Uterus (tissue), 4 donors: ENCODE measurements around the gene PRSS56. TPM values are rescaled to one million over a fixed set of nuclear protein-coding genes. Genes with fewer than 3 reads are reported as not detected.
A peak's percentile ranks its signal among the peaks of the same experiment; 100 is the strongest.

ENCODE experiments used
- DNase-seq, 2 donors: peaks; one replicate each; pipeline ENCODE4 v3.0.0-alpha.2; 2019 to 2020
- H3K27ac ChIP-seq, 2 donors: fragments of 200-600 bp; sonication (generic); 1 replicate in 1 of 2; 2 replicates in 1 of 2; pipeline ENCODE4 v1.5.1; 2016 to 2018
- H3K27me3 ChIP-seq, 2 donors: fragments of 200-600 bp; sonication (generic); one replicate each; pipeline ENCODE4 v1.5.1; 2018 to 2019; ENCODE audit warnings: control low read depth in 1 of 2
- H3K36me3 ChIP-seq, 2 donors: fragments of 200-600 bp; sonication (generic); one replicate each; pipeline ENCODE4 v1.5.1; 2019; ENCODE audit warnings: control low read depth in 1 of 2
- H3K4me1 ChIP-seq, 2 donors: fragments of 200-600 bp; sonication (generic); one replicate each; pipeline ENCODE4 v1.5.1; 2018 to 2019; ENCODE audit warnings: control low read depth in 1 of 2
- H3K4me3 ChIP-seq, 2 donors: fragments of 200-600 bp; sonication (generic); 1 replicate in 1 of 2; 2 replicates in 1 of 2; pipeline ENCODE4 v1.5.1; 2018 to 2019; ENCODE audit warnings: mild to moderate bottlenecking in 1 of 2
- H3K9me3 ChIP-seq, 2 donors: fragments of 200-600 bp; sonication (generic); one replicate each; pipeline ENCODE4 v1.5.1; 2019; ENCODE audit warnings: control low read depth in 1 of 2
- POLR2A ChIP-seq, 2 donors: fragments of 450-650 bp; IDR thresholded peaks; one replicate each; pipeline ENCODE4 v1.6.1; 2016; ENCODE audit warnings: antibody characterized with exemption in 2 of 2, mild to moderate bottlenecking in 1 of 2, moderate library complexity in 1 of 2
- intact Hi-C: fragments of 100-400 bp; cut with DNase I; formaldehyde crosslinking; loops from one replicate; pipeline ENCODE4 v1.15.1; 2023; ENCODE audit warnings: low total_unique reads
- total RNA-seq, 4 donors: library from RNA; depleted of rRNA in 3 of 4; stranded (reverse); fragments of >200 nt in 3 of 4; gene quantifications; one replicate each; pipeline versions ENCODE4 v1.1.0 to v1.2.4, GENCODE V29; 2014 to 2023
- TF ChIP-seq, protein P1 (sequence below), 4 experiments: fragments of 200-600 bp in 2 of 4; fragments of 450-650 bp in 2 of 4; sonication (generic) in 2 of 4; IDR thresholded peaks; one replicate each; pipeline ENCODE4 v1.5.1; 2016 to 2019; ENCODE audit warnings: antibody characterized with exemption in 4 of 4, mild to moderate bottlenecking in 2 of 4, moderate library complexity in 1 of 4
- donor health status: DM: yes; HTN: yes; CAD: no.

PRSS56 gene
- total RNA-seq, 4 donors from 2014 or later = not detected

DNA sequence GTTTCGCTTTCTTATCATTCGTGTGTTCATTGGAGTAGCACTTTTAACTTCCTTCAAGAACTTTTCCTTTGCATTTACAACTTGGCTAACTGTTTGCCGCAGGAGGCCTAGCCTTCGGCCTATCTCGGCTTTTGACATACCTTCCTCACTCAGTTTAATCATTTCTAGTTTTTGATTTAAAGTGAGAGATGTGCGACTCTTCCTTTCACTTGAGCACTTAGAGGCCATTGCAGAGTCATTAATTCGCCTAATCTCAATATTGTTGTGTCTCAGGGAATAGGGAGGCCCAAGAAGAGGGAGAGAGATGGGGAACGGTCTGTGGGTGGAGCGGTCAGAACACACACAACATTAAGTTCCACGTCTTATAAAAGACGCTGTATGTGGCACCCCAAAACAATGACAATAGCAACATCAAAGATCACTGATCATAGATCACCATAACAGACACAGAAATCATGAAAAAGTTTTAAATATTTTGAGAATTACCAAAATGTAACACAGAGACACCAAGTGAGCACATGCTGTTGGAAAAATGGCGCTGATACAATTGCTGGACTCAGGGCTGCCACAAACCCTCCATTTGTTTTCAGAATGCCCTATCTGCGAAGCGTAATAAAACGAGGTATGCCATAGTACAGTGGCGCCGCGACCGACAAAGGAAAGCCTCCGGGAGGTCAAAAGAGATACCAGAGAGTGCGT is 29.6 kb downstream of the PRSS56 start:
- H3K27ac ChIP-seq = peak overlapping the region; percentile 93 to 95
- peaks cover 5 to 11% of the 10 kb centered on the region in 2 donors for H3K4me1 ChIP-seq
- TF ChIP-seq, protein P1, sequence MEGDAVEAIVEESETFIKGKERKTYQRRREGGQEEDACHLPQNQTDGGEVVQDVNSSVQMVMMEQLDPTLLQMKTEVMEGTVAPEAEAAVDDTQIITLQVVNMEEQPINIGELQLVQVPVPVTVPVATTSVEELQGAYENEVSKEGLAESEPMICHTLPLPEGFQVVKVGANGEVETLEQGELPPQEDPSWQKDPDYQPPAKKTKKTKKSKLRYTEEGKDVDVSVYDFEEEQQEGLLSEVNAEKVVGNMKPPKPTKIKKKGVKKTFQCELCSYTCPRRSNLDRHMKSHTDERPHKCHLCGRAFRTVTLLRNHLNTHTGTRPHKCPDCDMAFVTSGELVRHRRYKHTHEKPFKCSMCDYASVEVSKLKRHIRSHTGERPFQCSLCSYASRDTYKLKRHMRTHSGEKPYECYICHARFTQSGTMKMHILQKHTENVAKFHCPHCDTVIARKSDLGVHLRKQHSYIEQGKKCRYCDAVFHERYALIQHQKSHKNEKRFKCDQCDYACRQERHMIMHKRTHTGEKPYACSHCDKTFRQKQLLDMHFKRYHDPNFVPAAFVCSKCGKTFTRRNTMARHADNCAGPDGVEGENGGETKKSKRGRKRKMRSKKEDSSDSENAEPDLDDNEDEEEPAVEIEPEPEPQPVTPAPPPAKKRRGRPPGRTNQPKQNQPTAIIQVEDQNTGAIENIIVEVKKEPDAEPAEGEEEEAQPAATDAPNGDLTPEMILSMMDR (IDR thresholded peaks at IDR 0.05) = no peak
- no peak for TF ChIP-seq POLR2A (IDR thresholded peaks at IDR 0.05)
- intact Hi-C loops = no loop called here
- no peaks in the 10 kb centered on the region for H3K27me3 ChIP-seq
- peak overlapping the region; percentile 83 to 96 for H3K4me3 ChIP-seq
- H3K36me3 ChIP-seq = no peaks in the 10 kb centered on the region
- no peaks in the 10 kb centered on the region for H3K9me3 ChIP-seq
- no peak for DNase-seq

DNA sequence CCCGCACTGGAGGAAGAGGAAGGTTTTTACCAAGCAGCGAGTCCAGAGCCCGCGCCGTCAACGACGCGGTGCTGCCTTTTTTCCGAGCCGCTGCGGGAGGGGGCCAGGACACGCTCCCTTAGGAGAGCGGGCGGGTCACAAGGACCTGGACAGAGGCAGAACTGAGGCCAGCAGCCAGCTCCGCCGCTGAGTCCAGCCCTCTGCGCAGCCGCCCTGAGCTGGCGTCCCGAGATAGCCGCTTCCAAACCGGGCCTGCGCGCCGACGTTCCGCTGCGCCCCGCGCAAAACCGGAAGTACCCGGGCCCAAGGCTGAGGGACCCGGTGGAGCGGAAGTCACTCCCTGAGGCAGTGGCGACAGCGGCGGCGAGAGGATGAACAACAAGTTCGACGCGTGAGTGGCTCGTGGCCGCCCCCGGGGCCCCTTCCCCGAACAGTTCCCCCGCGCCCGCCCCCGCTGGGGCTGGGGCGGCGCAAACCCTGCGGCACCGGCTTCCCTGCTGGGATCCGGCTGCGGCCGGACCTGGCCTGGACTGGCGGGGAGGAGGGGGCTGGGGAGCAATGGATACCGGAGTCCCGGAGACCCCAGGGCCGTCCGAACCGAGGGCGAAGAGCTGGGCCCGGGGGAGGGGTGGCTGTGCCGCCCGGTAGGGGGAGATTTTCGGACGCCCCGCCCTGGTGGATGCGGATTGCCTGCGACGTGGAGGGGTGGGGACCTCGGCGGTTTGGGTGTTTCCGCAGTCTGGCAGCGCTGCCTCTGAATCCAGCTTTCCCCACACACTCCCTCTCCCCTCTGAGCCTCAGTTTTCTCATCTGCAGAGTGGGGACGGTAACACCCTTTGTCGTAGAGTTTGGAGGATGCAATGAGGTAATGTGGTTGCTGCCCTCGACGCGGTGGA is 30.4 kb downstream of the PRSS56 start, which contains the start of the genes EIF4E2 and TIGD1:
TSS of gene EIF4E2 (plus strand) at position 336 of the 896 bp plus-strand sequence. CDS start at position 372, 36 bp downstream.
TSS of gene TIGD1 (minus strand) at position 204 of the 896 bp plus-strand sequence. CDS start 675 bp downstream, outside the sequence.
- peaks cover 5 to 11% of the 10 kb centered on the region in 2 donors for H3K4me1 ChIP-seq

DNA sequence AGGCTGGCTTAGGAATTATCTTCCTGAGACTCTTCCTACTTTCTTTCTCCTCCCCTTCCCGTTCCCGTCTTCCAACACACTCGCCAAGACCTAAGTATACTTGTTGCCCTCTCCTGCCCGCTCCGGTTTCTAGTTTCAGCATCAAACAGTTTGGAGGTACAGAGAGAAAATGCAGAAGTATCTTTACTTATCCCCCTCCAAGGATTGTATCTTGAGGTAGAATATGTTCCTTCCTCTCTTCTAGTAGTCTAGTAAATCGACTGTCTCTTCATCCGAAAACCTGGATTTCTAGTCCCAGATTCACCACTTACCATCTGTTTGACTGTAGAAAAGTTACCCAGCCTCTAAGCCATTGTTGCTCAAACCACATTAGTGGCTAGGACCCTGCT is 31.1 kb downstream of the PRSS56 start:
- intact Hi-C loops = no loop called here
- H3K9me3 ChIP-seq = no peaks in the 10 kb centered on the region
- peak overlapping the region; percentile 93 to 95 for H3K27ac ChIP-seq
- no peaks in the 10 kb centered on the region for H3K36me3 ChIP-seq
- H3K4me1 ChIP-seq = peaks cover 5 to 11% of the 10 kb centered on the region in 2 donors
- H3K27me3 ChIP-seq = no peaks in the 10 kb centered on the region
- TF ChIP-seq, protein P1 (IDR thresholded peaks at IDR 0.05) = no peak
- TF ChIP-seq POLR2A (IDR thresholded peaks at IDR 0.05) = no peak
- H3K4me3 ChIP-seq = peak overlapping the region; percentile 83 to 96
- DNase-seq = no peak

More for the DNA sequence above, 30.4 kb downstream of the PRSS56 start, which contains the start of the genes EIF4E2 and TIGD1:
- peak; percentile 87 to 95 for DNase-seq
- TF ChIP-seq, protein P1 (IDR thresholded peaks at IDR 0.05) = peak; percentile 16 to 49 (median 32)
- peak; percentile 77 to 78 for TF ChIP-seq POLR2A (IDR thresholded peaks at IDR 0.05)
- peak within 1 kb of the TSS; percentile 93 to 95 for H3K27ac ChIP-seq
- H3K4me3 ChIP-seq = peak within 1 kb of the TSS; percentile 83 to 96
- H3K36me3 ChIP-seq = no peaks in the 10 kb centered on the region
- intact Hi-C loops = no loop called here
- H3K27me3 ChIP-seq = no peaks in the 10 kb centered on the region
- H3K9me3 ChIP-seq = no peaks in the 10 kb centered on the region

DNA sequence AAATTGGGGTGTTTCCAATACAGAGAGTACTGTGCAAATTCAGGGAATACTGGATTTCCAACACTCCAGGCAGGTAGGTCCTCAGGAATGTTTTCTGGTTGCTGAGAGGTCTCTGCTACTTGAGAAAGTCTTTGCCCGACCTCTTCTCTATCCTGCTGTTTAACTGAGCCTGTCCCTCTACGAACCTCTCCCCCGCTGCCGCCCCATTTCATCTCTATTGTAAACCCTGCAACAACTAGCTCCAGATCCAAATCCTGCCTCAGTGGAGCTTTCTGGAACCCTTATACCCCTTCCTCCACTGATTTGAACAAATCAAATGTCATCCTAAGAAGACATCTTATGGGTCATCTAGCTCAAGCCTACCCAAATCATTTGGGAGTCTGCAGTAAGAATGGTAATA is 31.6 kb downstream of the PRSS56 start:
- intact Hi-C loops = no loop called here
- TF ChIP-seq POLR2A (IDR thresholded peaks at IDR 0.05) = no peak
- TF ChIP-seq, protein P1 (IDR thresholded peaks at IDR 0.05) = no peak
- Histone ChIP-seq H3K9me3 (no peaks in the 10 kb centered on the region), H3K27ac (peak overlapping the region in 1 of 2 donors; percentile 93), H3K4me1 (peaks cover 5 to 11% of the 10 kb centered on the region in 2 donors), H3K4me3 (peak overlapping the region in 1 of 2 donors; percentile 96), H3K27me3 (no peaks in the 10 kb centered on the region), H3K36me3 (no peaks in the 10 kb centered on the region)
- no peak for DNase-seq
